Hepatocyte (in vitro differentiated cells): ENCODE measurements around the gene PDK1. TPM values are rescaled to one million over a fixed set of nuclear protein-coding genes. Genes with fewer than 3 reads are reported as not detected.

Experiments
- DNase-seq: peaks from one replicate; pipeline ENCODE4 v3.0.0-alpha.2; 2016; ENCODE audit warnings: low spot score
- H2AFZ ChIP-seq: fragments of 200-600 bp; sonication (generic); 2 replicates; pipeline ENCODE4 v1.6.0; 2016; ENCODE audit warnings: antibody characterized with exemption, mild to moderate bottlenecking
- H3K27ac ChIP-seq: fragments of 200-600 bp; sonication (generic); 2 replicates; pipeline ENCODE4 v1.5.1; 2016; ENCODE audit warnings: mild to moderate bottlenecking
- H3K27me3 ChIP-seq: fragments of 200-600 bp; sonication (generic); 2 replicates; pipeline ENCODE4 v1.6.1; 2016
- H3K36me3 ChIP-seq: fragments of 200-600 bp; sonication (generic); replicated peaks from 2 replicates; pipeline ENCODE4 v1.5.1; 2016; ENCODE audit warnings: low read depth; ENCODE audit not compliant: insufficient read depth
- H3K4me1 ChIP-seq: fragments of 200-600 bp; sonication (generic); 2 replicates; pipeline ENCODE4 v1.5.1; 2016; ENCODE audit warnings: mild to moderate bottlenecking, moderate library complexity; ENCODE audit not compliant: insufficient read depth
- H3K4me2 ChIP-seq: fragments of 200-600 bp; sonication (generic); 2 replicates; pipeline ENCODE4 v1.6.0; 2016
- H3K4me3 ChIP-seq: fragments of 200-600 bp; sonication (generic); 2 replicates; pipeline ENCODE4 v1.5.1; 2016; ENCODE audit warnings: mild to moderate bottlenecking
- H3K79me2 ChIP-seq: fragments of 200-600 bp; sonication (generic); 2 replicates; pipeline ENCODE4 v1.6.0; 2017; ENCODE audit warnings: mild to moderate bottlenecking
- H3K9me2 ChIP-seq: fragments of 200-600 bp; sonication (generic); replicated peaks from 2 replicates; pipeline ENCODE4 v1.6.0; 2017; ENCODE audit warnings: mild to moderate bottlenecking; ENCODE audit not compliant: insufficient read depth
- H3K9me3 ChIP-seq: fragments of 200-600 bp; sonication (generic); 2 replicates; pipeline ENCODE4 v1.5.1; 2016; ENCODE audit warnings: low read depth, mild to moderate bottlenecking
- H4K20me1 ChIP-seq: fragments of 200-600 bp; sonication (generic); 2 replicates; pipeline ENCODE4 v1.6.0; 2016; ENCODE audit warnings: mild to moderate bottlenecking; ENCODE audit not compliant: insufficient read depth, poor library complexity, severe bottlenecking
- CTCF ChIP-seq: fragments of 200-600 bp; sonication (generic); IDR thresholded peaks from 2 replicates; pipeline ENCODE4 v1.5.1; 2016; ENCODE audit warnings: antibody characterized with exemption, mild to moderate bottlenecking; ENCODE audit not compliant: poor library complexity
- EZH2 ChIP-seq: fragments of 200-600 bp; sonication (generic); IDR thresholded peaks from 2 replicates; pipeline ENCODE4 v1.6.1; 2016; ENCODE audit warnings: antibody characterized with exemption, mild to moderate bottlenecking, borderline replicate concordance
- EZH2phosphoT487 ChIP-seq: fragments of 200-600 bp; sonication (generic); IDR thresholded peaks from one replicate; pipeline ENCODE4 v1.6.1; 2018; ENCODE audit warnings: antibody characterized with exemption, mild to moderate bottlenecking, low read depth, moderate library complexity; ENCODE audit not compliant: unreplicated experiment, severe bottlenecking
- WGBS: methylation state at CpG from one replicate; pipeline ENCODE4 v1.1.6; 2016; ENCODE audit warnings: low lambda C conversion rate; ENCODE audit errors: missing lambda C conversion rate; 5-methylcytosine and 5-hydroxymethylcytosine counted together
- polyA plus RNA-seq: library from polyadenylated mRNA; unstranded; fragments of >200 nt; fragmentation: Nextera tagmentation; extraction: Ambion mirVana; gene quantifications from 2 replicates; pipeline ENCODE4 v1.2.1, GENCODE V29; 2016
- total RNA-seq: library from RNA; depleted of rRNA; stranded (reverse); fragments of >200 nt; gene quantifications from 2 replicates; pipeline ENCODE4 v1.2.3, GENCODE V29; 2014

PDK1 gene
- total and polyA plus RNA-seq, 2 experiments from 2014 or later = 8.0 to 13.1 TPM

GRCh38 chr2:172624996-172625395 lies 69.1 kb downstream of the PDK1 start:
- no peaks in the 10 kb centered on the region for H3K9me3 ChIP-seq
- H4K20me1 ChIP-seq = no peaks in the 10 kb centered on the region
- no peaks in the 10 kb centered on the region for H3K9me2 ChIP-seq
- H3K79me2 ChIP-seq = no peaks in the 10 kb centered on the region
- 100% methylated on average over 2 of the region's 2 CpGs for WGBS
- no peak overlapping the region for H3K27ac ChIP-seq
- DNase-seq = no peak
- H3K4me1 ChIP-seq = no peaks in the 10 kb centered on the region
- no peaks in the 10 kb centered on the region for H3K27me3 ChIP-seq
- no peaks in the 10 kb centered on the region for H3K36me3 ChIP-seq
- no peak overlapping the region for H2AFZ ChIP-seq
- TF ChIP-seq CTCF = no peak
- TF ChIP-seq EZH2phosphoT487 = no peak
- no peak overlapping the region for H3K4me3 ChIP-seq
- H3K4me2 ChIP-seq = no peak overlapping the region

- no peaks in the 10 kb centered on the region for H3K79me2 ChIP-seq
- H2AFZ ChIP-seq = no peak overlapping the region
- no peaks in the 10 kb centered on the region for H4K20me1 ChIP-seq
- H3K9me2 ChIP-seq = no peaks in the 10 kb centered on the region
- 81% methylated on average over 1 of the region's 1 CpG for WGBS
- H3K4me3 ChIP-seq = no peak overlapping the region
- H3K4me2 ChIP-seq = no peak overlapping the region
- no peak for DNase-seq
- no peaks in the 10 kb centered on the region for H3K9me3 ChIP-seq
- no peaks in the 10 kb centered on the region for H3K27me3 ChIP-seq
- no peaks in the 10 kb centered on the region for H3K4me1 ChIP-seq
- no peak overlapping the region for H3K27ac ChIP-seq
- H3K36me3 ChIP-seq = no peaks in the 10 kb centered on the region
- TF ChIP-seq CTCF (no peak), EZH2 (no peak), EZH2phosphoT487 (no peak)
These were observed 71.3 kb downstream of the PDK1 start for GRCh38 chr2:172627181-172627580.

DNA sequence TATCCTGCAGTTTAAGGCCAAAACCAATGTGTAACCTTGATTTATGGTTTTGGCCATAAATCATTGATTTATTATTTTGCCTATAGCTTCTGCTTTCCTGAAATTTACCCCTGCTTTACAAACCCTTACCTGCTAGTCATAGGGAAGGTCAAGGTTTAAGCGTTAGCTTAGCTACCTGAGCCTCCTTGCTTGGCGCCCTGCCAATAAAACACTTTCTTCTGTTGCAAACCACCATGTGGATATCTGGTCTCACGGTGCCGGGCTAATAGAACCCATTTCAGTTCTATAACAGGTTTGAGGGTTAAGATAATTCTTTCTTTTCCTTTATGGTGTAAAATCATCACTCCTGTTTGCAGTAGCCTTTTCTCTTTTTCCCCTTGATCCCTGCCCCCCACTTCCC lies 72.2 kb downstream of the PDK1 start:
- H3K27ac ChIP-seq = no peak overlapping the region
- no peaks in the 10 kb centered on the region for H3K36me3 ChIP-seq
- H3K4me3 ChIP-seq = no peak overlapping the region
- DNase-seq = no peak
- no peaks in the 10 kb centered on the region for H3K27me3 ChIP-seq
- no peaks in the 10 kb centered on the region for H3K9me3 ChIP-seq
- H3K4me1 ChIP-seq = no peaks in the 10 kb centered on the region
- 95% methylated on average over 4 of the region's 4 CpGs for WGBS
- H2AFZ ChIP-seq = no peak overlapping the region
- no peaks in the 10 kb centered on the region for H3K79me2 ChIP-seq
- no peak overlapping the region for H3K4me2 ChIP-seq
- TF ChIP-seq EZH2phosphoT487 (no peak), EZH2 (no peak), CTCF (no peak)
- no peaks in the 10 kb centered on the region for H4K20me1 ChIP-seq
- H3K9me2 ChIP-seq = no peaks in the 10 kb centered on the region

- no peaks in the 10 kb centered on the region for H3K4me1 ChIP-seq
- 91% methylated on average over 7 of the region's 7 CpGs for WGBS
- H3K36me3 ChIP-seq = no peaks in the 10 kb centered on the region
- H2AFZ ChIP-seq = no peak overlapping the region
- H4K20me1 ChIP-seq = no peaks in the 10 kb centered on the region
- no peaks in the 10 kb centered on the region for H3K9me2 ChIP-seq
- H3K4me3 ChIP-seq = no peak overlapping the region
- DNase-seq = no peak
- H3K79me2 ChIP-seq = no peaks in the 10 kb centered on the region
- H3K9me3 ChIP-seq = no peaks in the 10 kb centered on the region
- TF ChIP-seq EZH2 (no peak), CTCF (no peak), EZH2phosphoT487 (no peak)
- no peak overlapping the region for H3K27ac ChIP-seq
- no peak overlapping the region for H3K4me2 ChIP-seq
- H3K27me3 ChIP-seq = no peaks in the 10 kb centered on the region
These were observed 73.7 kb downstream of the PDK1 start for GRCh38 chr2:172629586-172629985.
